Measurements from ENCODE around the gene KCNT1.

KCNT1 gene

DNA sequence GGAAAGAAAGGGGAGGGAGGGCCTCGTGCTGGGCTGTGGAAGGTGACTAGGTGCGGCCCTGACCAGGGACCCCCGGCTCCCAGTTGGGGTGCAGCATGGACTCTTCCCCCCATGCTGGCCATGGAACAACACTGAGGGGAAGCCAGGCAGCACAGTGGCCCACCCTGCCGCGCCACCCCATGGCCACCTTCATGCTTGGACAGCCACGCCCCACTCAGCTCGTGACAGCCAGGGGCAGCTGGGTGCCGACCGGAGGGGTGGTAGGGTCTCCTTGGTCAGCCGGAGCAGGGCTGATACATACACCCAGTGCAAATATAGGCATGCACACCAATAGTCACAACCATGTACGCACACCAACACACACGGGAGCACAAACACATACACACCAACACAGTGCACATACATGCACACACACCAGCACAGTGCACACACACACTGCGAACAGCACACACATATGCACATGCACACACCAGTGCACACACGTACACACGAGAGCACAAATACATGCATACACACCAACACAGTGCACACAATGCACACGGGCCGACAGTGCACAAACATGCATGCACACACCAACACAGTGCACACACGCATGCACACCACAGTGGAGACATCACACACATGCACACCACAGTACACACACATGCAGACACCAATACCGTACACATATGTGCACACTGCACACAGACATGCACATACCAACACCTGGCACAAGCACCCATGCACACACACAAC lies 11.0 kb upstream of the KCNT1 start:
- Histone ChIP-seq H3K27ac (ENCODE audit: poor library complexity, severe bottlenecking) (no peak overlapping the region), H3K36me3 (ENCODE audit: low read depth) (no peaks in the 10 kb centered on the region), H3K27me3 (ENCODE audit: insufficient read depth, poor library complexity, severe bottlenecking) (no peaks in the 10 kb centered on the region), H3K4me3 (ENCODE audit: severe bottlenecking) (no peak overlapping the region), H3K4me1 (ENCODE audit: insufficient read depth, poor library complexity, severe bottlenecking) (no peaks in the 10 kb centered on the region), H3K9me3 (ENCODE audit: severe bottlenecking) (no peaks in the 10 kb centered on the region)
- TF ChIP-seq, protein P1, sequence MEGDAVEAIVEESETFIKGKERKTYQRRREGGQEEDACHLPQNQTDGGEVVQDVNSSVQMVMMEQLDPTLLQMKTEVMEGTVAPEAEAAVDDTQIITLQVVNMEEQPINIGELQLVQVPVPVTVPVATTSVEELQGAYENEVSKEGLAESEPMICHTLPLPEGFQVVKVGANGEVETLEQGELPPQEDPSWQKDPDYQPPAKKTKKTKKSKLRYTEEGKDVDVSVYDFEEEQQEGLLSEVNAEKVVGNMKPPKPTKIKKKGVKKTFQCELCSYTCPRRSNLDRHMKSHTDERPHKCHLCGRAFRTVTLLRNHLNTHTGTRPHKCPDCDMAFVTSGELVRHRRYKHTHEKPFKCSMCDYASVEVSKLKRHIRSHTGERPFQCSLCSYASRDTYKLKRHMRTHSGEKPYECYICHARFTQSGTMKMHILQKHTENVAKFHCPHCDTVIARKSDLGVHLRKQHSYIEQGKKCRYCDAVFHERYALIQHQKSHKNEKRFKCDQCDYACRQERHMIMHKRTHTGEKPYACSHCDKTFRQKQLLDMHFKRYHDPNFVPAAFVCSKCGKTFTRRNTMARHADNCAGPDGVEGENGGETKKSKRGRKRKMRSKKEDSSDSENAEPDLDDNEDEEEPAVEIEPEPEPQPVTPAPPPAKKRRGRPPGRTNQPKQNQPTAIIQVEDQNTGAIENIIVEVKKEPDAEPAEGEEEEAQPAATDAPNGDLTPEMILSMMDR (IDR thresholded peaks at IDR 0.05; ENCODE audit: poor library complexity, severe bottlenecking): no peak
- no peak for DNase-seq (ENCODE audit: low spot score)
- no peak for ATAC-seq (ENCODE audit: low read depth)

DNA sequence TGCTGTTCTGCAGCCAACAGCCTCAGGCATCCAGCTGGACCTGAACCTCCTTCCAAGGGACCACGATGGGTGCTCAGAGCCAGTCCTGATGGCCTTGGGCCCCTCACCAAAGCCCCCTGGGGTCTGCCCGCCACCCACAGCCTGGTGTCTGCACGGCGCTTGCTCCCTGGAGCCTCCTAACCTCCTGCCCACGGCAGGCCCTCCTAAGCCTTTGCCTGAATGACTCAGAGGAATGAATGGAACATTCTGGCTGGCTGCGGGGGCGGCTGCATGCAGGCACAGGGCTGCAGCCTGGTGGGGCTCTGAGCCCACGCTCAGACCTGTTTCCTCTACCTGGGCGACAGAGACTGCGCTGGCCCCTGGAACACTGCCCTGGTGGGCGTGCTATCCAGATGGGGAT lies 9.6 kb upstream of the KCNT1 start:
- no peak for DNase-seq (ENCODE audit: low spot score)
- Histone ChIP-seq H3K36me3 (ENCODE audit: low read depth) (no peaks in the 10 kb centered on the region), H3K4me3 (ENCODE audit: severe bottlenecking) (no peak overlapping the region), H3K27me3 (ENCODE audit: insufficient read depth, poor library complexity, severe bottlenecking) (no peaks in the 10 kb centered on the region), H3K9me3 (ENCODE audit: severe bottlenecking) (no peaks in the 10 kb centered on the region), H3K4me1 (ENCODE audit: insufficient read depth, poor library complexity, severe bottlenecking) (no peaks in the 10 kb centered on the region), H3K27ac (ENCODE audit: poor library complexity, severe bottlenecking) (no peak overlapping the region)
- TF ChIP-seq, protein P1 (IDR thresholded peaks at IDR 0.05; ENCODE audit: poor library complexity, severe bottlenecking): no peak
- 0 out of 3 replicates have a peak, but pooled peaks have one; percentile 30 for ATAC-seq (ENCODE audit: low read depth)

DNA sequence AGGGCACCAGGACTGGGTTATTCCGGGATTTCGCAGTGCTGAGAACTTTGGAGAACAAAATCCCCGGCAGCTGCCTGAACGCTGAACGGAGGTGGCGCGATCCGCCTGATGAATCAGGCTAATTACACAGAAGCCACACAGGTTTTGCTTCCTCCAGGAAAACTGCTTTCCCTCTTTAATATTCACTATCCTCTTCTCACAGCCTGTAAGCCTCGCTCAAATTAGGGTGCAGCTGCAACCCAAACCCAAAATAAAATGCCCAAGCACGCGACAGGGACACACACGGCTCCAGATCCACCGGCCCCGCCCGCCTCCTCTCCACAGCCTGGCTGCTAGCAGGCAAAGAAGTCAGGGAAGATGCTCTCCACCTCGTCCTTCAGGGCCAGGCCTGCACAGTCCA lies 8.7 kb upstream of the KCNT1 start:
- no peaks in the 10 kb centered on the region for H3K4me1 ChIP-seq (ENCODE audit: insufficient read depth, poor library complexity, severe bottlenecking)
- DNase-seq (ENCODE audit: low spot score): no peak
- H3K4me3 ChIP-seq (ENCODE audit: severe bottlenecking): no peak overlapping the region
- TF ChIP-seq, protein P1 (IDR thresholded peaks at IDR 0.05; ENCODE audit: poor library complexity, severe bottlenecking): no peak
- no peaks in the 10 kb centered on the region for H3K36me3 ChIP-seq (ENCODE audit: low read depth)
- ATAC-seq (ENCODE audit: low read depth): no peak
- H3K27ac ChIP-seq (ENCODE audit: poor library complexity, severe bottlenecking): no peak overlapping the region
- H3K9me3 ChIP-seq (ENCODE audit: severe bottlenecking): no peaks in the 10 kb centered on the region
- no peaks in the 10 kb centered on the region for H3K27me3 ChIP-seq (ENCODE audit: insufficient read depth, poor library complexity, severe bottlenecking)

DNA sequence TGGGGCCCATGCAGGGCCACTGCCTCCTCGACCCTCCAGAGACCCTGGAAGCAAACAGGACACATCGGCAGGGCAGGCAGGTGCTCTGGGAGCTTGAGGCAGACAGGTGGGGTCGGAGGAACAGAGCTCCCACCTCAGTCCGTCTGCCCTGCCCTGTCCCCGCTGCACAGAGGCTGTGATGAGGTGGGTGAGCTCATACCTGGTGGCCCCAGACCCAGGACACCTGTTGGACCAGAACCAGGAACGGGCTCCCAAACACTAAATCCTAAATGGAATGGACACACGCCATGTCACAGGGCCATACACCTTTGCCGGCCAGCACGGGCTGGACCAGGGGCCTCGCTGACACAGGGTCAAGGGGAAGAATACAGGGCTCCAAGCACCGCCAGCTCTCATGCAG lies 8.2 kb upstream of the KCNT1 start:
- Histone ChIP-seq H3K4me3 (ENCODE audit: severe bottlenecking) (no peak overlapping the region), H3K9me3 (ENCODE audit: severe bottlenecking) (no peaks in the 10 kb centered on the region), H3K36me3 (ENCODE audit: low read depth) (no peaks in the 10 kb centered on the region), H3K27me3 (ENCODE audit: insufficient read depth, poor library complexity, severe bottlenecking) (no peaks in the 10 kb centered on the region), H3K4me1 (ENCODE audit: insufficient read depth, poor library complexity, severe bottlenecking) (no peaks in the 10 kb centered on the region), H3K27ac (ENCODE audit: poor library complexity, severe bottlenecking) (no peak overlapping the region)
- DNase-seq (ENCODE audit: low spot score) (no peak), ATAC-seq (ENCODE audit: low read depth) (no peak)
- TF ChIP-seq, protein P1 (IDR thresholded peaks at IDR 0.05; ENCODE audit: poor library complexity, severe bottlenecking): no peak

DNA sequence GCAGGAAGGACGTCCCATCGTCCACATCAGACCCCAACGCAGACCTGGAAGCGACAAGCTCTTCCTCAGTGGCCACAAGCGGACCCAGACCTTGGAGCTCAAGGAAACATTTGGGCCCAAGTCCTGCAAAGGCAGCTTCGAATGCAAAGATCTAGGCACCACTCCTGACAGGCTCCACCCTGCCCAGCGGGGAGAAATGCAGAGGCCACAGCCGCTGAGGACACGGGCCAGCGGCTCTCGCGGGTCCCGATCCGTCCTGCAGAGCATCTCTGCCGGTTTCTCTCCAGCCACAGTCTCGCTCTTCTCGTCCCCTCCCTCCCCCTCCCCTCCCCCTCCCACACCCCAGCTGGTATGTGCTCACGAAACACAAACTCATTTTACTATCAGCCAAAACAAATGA lies 7.6 kb upstream of the KCNT1 start:
- Histone ChIP-seq H3K27me3 (ENCODE audit: insufficient read depth, poor library complexity, severe bottlenecking) (no peaks in the 10 kb centered on the region), H3K36me3 (ENCODE audit: low read depth) (no peaks in the 10 kb centered on the region), H3K9me3 (ENCODE audit: severe bottlenecking) (no peaks in the 10 kb centered on the region), H3K4me1 (ENCODE audit: insufficient read depth, poor library complexity, severe bottlenecking) (no peaks in the 10 kb centered on the region), H3K4me3 (ENCODE audit: severe bottlenecking) (no peak overlapping the region), H3K27ac (ENCODE audit: poor library complexity, severe bottlenecking) (no peak overlapping the region)
- TF ChIP-seq, protein P1 (IDR thresholded peaks at IDR 0.05; ENCODE audit: poor library complexity, severe bottlenecking): no peak
- ATAC-seq (ENCODE audit: low read depth): no peak
- no peak for DNase-seq (ENCODE audit: low spot score)
